K562 (cell line): ENCODE measurements around the gene OXLD1. TPM values are rescaled to one million over a fixed set of nuclear protein-coding genes. Genes with fewer than 3 reads are reported as not detected.

ENCODE experiments used
- ARID2 ChIP-seq: fragments of 450-650 bp; IDR thresholded peaks from 2 replicates; pipeline ENCODE4 v1.6.1; 2017; ENCODE audit warnings: antibody characterized with exemption, mild to moderate bottlenecking
- ARID4B ChIP-seq: sonication (generic); formaldehyde crosslinking; IDR thresholded peaks from 2 replicates; pipeline ENCODE4 v1.8.0; 2022; ENCODE audit warnings: mild to moderate bottlenecking, missing genetic modification reagents
- CHCHD3 ChIP-seq: fragments of 250-450 bp; sonication (Bioruptor Pico); IDR thresholded peaks from 2 replicates; pipeline ENCODE4 v2.1.2; 2022; ENCODE audit warnings: mild to moderate bottlenecking
- CREB3L1 ChIP-seq: fragments of 450-650 bp; IDR thresholded peaks from 2 replicates; pipeline ENCODE4 v1.6.1; 2014; ENCODE audit warnings: low read depth, mild to moderate bottlenecking, moderate library complexity, borderline replicate concordance
- CREBBP ChIP-seq: IDR thresholded peaks from one replicate; pipeline ENCODE4 v1.6.1; 2012; ENCODE audit warnings: low read depth, mild to moderate bottlenecking, control low read depth, inconsistent platforms, low read length
- EHMT2 ChIP-seq: fragments of 450-650 bp; IDR thresholded peaks from 2 replicates; pipeline ENCODE4 v1.6.1; 2018; ENCODE audit warnings: antibody characterized with exemption
- FUS ChIP-seq: fragments of 200-400 bp; formaldehyde crosslinking; optimal IDR thresholded peaks from 2 replicates; pipeline ENCODE3; 2017; ENCODE audit warnings: low read depth, low read length
- GABPB1 ChIP-seq: sonication (generic); formaldehyde crosslinking; IDR thresholded peaks from 2 replicates; pipeline ENCODE4 v1.8.0; 2022; ENCODE audit warnings: mild to moderate bottlenecking, missing genetic modification reagents
- HMG20B ChIP-seq: fragments of 250-450 bp; sonication (Bioruptor Pico); IDR thresholded peaks from 2 replicates; pipeline ENCODE4 v1.5.0; 2021; ENCODE audit warnings: mild to moderate bottlenecking
- MAFG ChIP-seq: fragments of 450-650 bp; conservative IDR thresholded peaks from 2 replicates; pipeline ENCODE4 v1.6.1; 2016; ENCODE audit warnings: missing genetic modification characterization, missing compliant biosample characterization
- MBD2 ChIP-seq: sonication (generic); IDR thresholded peaks from 2 replicates; pipeline ENCODE4 v1.6.1; 2016; ENCODE audit warnings: low read depth, borderline replicate concordance
- MYBL2 ChIP-seq, 2 experiments: fragments of 450-650 bp in 1 of 2; sonication (generic) in 1 of 2; formaldehyde crosslinking in 1 of 2; IDR thresholded peaks; 2 replicates each; pipeline versions ENCODE4 v1.6.1 to v1.8.1; 2017 to 2022; ENCODE audit warnings: borderline replicate concordance in 1 of 2, inconsistent platforms in 1 of 2, low read depth in 1 of 2, mild to moderate bottlenecking in 1 of 2, missing genetic modification reagents in 1 of 2, moderate library complexity in 1 of 2
- PCBP1 ChIP-seq: fragments of 200-400 bp; formaldehyde crosslinking; IDR thresholded peaks from 2 replicates; pipeline ENCODE4 v1.6.1; 2018; ENCODE audit warnings: mild to moderate bottlenecking, low read depth, low read length; ENCODE audit not compliant: poor library complexity, severe bottlenecking
- PHF20 ChIP-seq: fragments of 450-650 bp; IDR thresholded peaks from 2 replicates; pipeline ENCODE4 v1.6.1; 2018; ENCODE audit not compliant: partially characterized antibody
- PHF21A ChIP-seq: fragments of 450-650 bp; IDR thresholded peaks from 2 replicates; pipeline ENCODE4 v1.6.1; 2017; ENCODE audit warnings: low read depth, borderline replicate concordance
- POLR2B ChIP-seq: fragments of 450-650 bp; IDR thresholded peaks from 2 replicates; pipeline ENCODE4 v1.6.1; 2018; ENCODE audit warnings: low read depth; ENCODE audit not compliant: partially characterized antibody
- SMAD3 ChIP-seq: fragments of 450-650 bp; formaldehyde crosslinking; conservative IDR thresholded peaks from 2 replicates; pipeline ENCODE4 v1.4.0; 2020; ENCODE audit warnings: mild to moderate bottlenecking
- SP2 ChIP-seq: IDR thresholded peaks from 2 replicates; pipeline ENCODE4 v1.6.1; 2011; ENCODE audit warnings: mild to moderate bottlenecking, low read depth, low read length, moderate library complexity; ENCODE audit not compliant: poor library complexity, severe bottlenecking; ENCODE audit errors: extremely low read depth
- SREBF1 ChIP-seq: fragments of 150-350 bp; IDR thresholded peaks from 2 replicates; pipeline ENCODE4 v1.6.1; 2014; ENCODE audit warnings: antibody characterized with exemption, low read depth, low read length, borderline replicate concordance
- SUPT5H ChIP-seq: fragments of 450-650 bp; IDR thresholded peaks from 2 replicates; pipeline ENCODE4 v1.6.1; 2016
- ZNF232 ChIP-seq: sonication (generic); formaldehyde crosslinking; IDR thresholded peaks from 2 replicates; pipeline ENCODE4 v1.8.0; 2022; ENCODE audit warnings: mild to moderate bottlenecking, missing genetic modification reagents
- ZNF324 ChIP-seq: fragments of 250-450 bp; sonication (Bioruptor Pico); IDR thresholded peaks from 2 replicates; pipeline ENCODE4 v1.4.0; 2020; ENCODE audit warnings: mild to moderate bottlenecking
- ZNF57 ChIP-seq: fragments of 450-650 bp; formaldehyde crosslinking; IDR thresholded peaks from 2 replicates; pipeline ENCODE4 v1.4.0; 2020; ENCODE audit warnings: mild to moderate bottlenecking, moderate library complexity
- polyA plus RNA-seq, 8 experiments: library from polyadenylated mRNA; depleted of rRNA in 4 of 8; stranded (reverse) in 5 of 8; unstranded in 3 of 8; fragments of >200 nt; fragmentation: Nextera tagmentation in 2 of 8; fragmentation: Illumina TruSeq in 1 of 8; extraction: Ambion mirVana in 2 of 8; extraction: Trizol in 1 of 8; gene quantifications; 2 replicates each; pipeline versions ENCODE4 v1.2.1 to v1.2.3, GENCODE V29; 2011 to 2014; ENCODE audit warnings: inconsistent platforms in 1 of 8, missing spikeins in 1 of 8
- total RNA-seq, 7 experiments: library from RNA; depleted of rRNA in 6 of 7; stranded (reverse); fragments of >200 nt in 6 of 7; fragmentation: Illumina TruSeq in 2 of 7; extraction: Trizol in 2 of 7; gene quantifications; 2 replicates each; pipeline versions ENCODE4 v1.2.1 to v1.2.3, GENCODE V29; 2011 to 2021; ENCODE audit warnings: low replicate concordance in 1 of 7

OXLD1 gene
- total and polyA plus RNA-seq, 9 of the 15 experiments (the other 6 are each of a cell fraction or from before 2014, with no cell fraction given): 4.4 to 115 (median 29.3) TPM

- TF ChIP-seq GABPB1 (peak; percentile 98), HMG20B (CRISPR knock-in tag) (no peak), PHF21A (no peak), FUS (peak; percentile 67), SP2 (peak; percentile 85), PHF20 (peak; percentile 87), EHMT2 (no peak), CHCHD3 (no peak), ARID4B (CRISPR knock-in tag) (peak; percentile 90), MBD2 (peak; percentile 95), SUPT5H (peak; percentile 94), SMAD3 (CRISPR knock-in tag) (no peak), ARID2 (no peak), MAFG (tag) (no peak), SREBF1 (no peak), CREB3L1 (no peak), MYBL2 (IDR thresholded peaks at IDR 0.05; ENCODE audit: low read depth) (no peak), MYBL2 (CRISPR knock-in tag; IDR thresholded peaks at IDR 0.05; ENCODE audit: borderline replicate concordance) (no peak), ZNF324 (no peak), ZNF232 (CRISPR knock-in tag) (no peak), PCBP1 (peak; percentile 95), ZNF57 (CRISPR knock-in tag) (no peak), CREBBP (no peak), POLR2B (peak; percentile 83)
Observed at GRCh38 chr17:81666342-81667191, at the start of gene OXLD1, which contains the start of gene CCDC137 (continued).
